Measurements from ENCODE around the gene NUP214.

The NUP214 gene

DNA sequence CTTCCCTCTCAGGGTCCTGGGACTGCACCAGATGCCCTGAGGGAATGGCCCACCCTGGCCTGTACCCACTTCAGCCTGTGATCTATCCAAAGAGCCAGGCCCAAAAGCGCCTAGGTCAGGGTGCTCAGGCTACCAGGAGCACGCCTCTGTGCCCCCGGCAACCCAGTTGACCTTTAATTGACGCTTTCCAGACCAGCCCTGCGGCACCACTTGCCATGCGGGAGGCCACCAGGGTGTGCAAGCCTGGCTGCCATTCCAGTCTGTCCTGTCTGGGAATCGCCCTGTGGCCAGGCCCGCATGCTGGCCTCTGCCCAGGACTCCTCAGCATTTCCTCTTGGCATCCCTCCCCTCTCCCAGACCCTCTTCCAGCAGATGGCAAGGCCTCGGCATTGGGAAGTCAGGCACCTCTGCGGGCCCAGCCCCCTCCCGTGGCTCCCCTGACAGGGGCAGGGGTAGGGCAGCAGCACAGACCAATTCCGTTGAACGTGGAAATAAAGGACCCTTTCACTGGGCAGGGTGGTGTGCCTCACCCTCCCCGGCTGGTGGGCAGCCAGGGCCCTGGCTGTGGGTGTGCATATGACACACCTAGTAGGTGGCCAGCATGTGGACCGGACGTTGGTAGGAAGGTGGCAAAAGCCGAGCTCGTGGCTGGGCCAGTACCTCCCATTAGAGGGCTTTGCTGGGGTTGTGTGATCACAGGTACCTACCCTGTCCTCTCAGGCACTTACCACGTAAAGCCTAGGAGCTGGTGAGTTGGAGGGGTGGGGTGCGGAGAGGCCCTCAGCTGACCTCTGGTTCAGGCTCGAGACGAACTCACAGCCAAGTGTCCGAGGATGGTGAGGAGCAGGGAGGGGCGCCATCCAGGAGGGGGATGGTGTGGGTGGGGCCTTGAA, 32.6 kb upstream of the NUP214 start:
- Histone ChIP-seq H3K9me3 (ENCODE audit: insufficient read depth, low read length) (no peaks in the 10 kb centered on the region), H3K4me3 (ENCODE audit: insufficient read length, low read depth) (no peak overlapping the region), H3K27me3 (ENCODE audit: insufficient read depth, insufficient read length) (no peaks in the 10 kb centered on the region), H3K36me3 (ENCODE audit: insufficient read depth, insufficient read length, low read length) (peaks cover 10% of the 10 kb centered on the region), H3K9ac (ENCODE audit: insufficient read length, low read depth) (no peak overlapping the region), H3K4me1 (ENCODE audit: insufficient read depth, insufficient read length) (peaks cover 28% of the 10 kb centered on the region)
- TF ChIP-seq ZNF274 (IDR thresholded peaks at IDR 0.05; ENCODE audit: low read depth, low read length) (no peak), SUZ12 (IDR thresholded peaks at IDR 0.05; ENCODE audit: extremely low read depth, insufficient read depth, insufficient read length) (no peak), YY1 (IDR thresholded peaks at IDR 0.05; ENCODE audit: insufficient read depth, insufficient read length) (no peak)
- DNase-seq (ENCODE audit: low read depth, low spot score) = no peak

DNA sequence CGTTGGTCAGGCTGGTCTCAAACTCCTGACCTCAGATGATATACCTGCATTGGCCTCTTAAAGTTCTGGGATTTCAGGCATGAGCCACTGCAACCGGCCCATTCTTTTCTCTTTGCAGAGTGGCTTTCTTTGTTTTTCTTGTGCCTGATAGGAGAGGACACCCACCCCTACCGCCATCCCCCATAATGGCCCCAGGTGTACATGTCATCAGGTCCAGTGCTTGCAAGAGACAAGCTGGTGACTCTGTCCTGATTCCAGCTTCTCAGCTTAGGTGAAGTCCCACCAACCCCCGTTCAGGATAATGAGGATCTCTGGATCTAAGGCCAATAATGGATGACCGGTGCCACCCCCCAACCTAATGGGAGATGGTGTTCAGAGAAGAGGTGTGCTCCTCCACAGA, 31.4 kb upstream of the NUP214 start:
- Histone ChIP-seq H3K9ac (ENCODE audit: insufficient read length, low read depth) (no peak overlapping the region), H3K4me1 (ENCODE audit: insufficient read depth, insufficient read length) (peaks cover 38% of the 10 kb centered on the region), H3K36me3 (ENCODE audit: insufficient read depth, insufficient read length, low read length) (peaks cover 12% of the 10 kb centered on the region), H3K27me3 (ENCODE audit: insufficient read depth, insufficient read length) (no peaks in the 10 kb centered on the region), H3K4me3 (ENCODE audit: insufficient read length, low read depth) (no peak overlapping the region), H3K9me3 (ENCODE audit: insufficient read depth, low read length) (no peaks in the 10 kb centered on the region)
- no peak for DNase-seq (ENCODE audit: low read depth, low spot score)
- TF ChIP-seq YY1 (IDR thresholded peaks at IDR 0.05; ENCODE audit: insufficient read depth, insufficient read length) (no peak), ZNF274 (IDR thresholded peaks at IDR 0.05; ENCODE audit: low read depth, low read length) (no peak), SUZ12 (IDR thresholded peaks at IDR 0.05; ENCODE audit: extremely low read depth, insufficient read depth, insufficient read length) (no peak)

DNA sequence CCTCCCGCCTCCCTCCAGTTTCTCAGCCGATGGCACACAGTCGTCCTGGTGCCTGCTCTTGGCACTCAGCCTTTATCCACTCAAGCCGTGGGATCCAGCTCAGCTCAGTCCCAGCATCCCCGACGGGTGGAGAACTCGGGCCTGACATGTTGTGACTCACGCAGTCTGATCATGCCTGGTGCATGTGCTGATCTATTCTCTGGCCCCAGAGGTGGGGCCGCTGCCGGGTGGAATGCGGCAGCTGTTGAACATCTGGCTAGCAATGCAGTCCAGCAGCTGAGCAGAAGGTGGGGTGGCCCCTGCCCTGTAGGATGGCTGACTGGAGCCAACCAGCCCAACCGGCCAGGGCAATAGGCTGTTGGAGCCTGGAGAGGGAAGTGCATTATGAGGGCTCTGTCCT, 30.8 kb upstream of the NUP214 start:
- TF ChIP-seq ZNF274 (IDR thresholded peaks at IDR 0.05; ENCODE audit: low read depth, low read length) = no peak
- TF ChIP-seq SUZ12 (IDR thresholded peaks at IDR 0.05; ENCODE audit: extremely low read depth, insufficient read depth, insufficient read length) = no peak
- Histone ChIP-seq H3K4me1 (ENCODE audit: insufficient read depth, insufficient read length) (peaks cover 43% of the 10 kb centered on the region), H3K9me3 (ENCODE audit: insufficient read depth, low read length) (no peaks in the 10 kb centered on the region), H3K27me3 (ENCODE audit: insufficient read depth, insufficient read length) (no peaks in the 10 kb centered on the region), H3K36me3 (ENCODE audit: insufficient read depth, insufficient read length, low read length) (peaks cover 17% of the 10 kb centered on the region), H3K9ac (ENCODE audit: insufficient read length, low read depth) (no peak overlapping the region), H3K4me3 (ENCODE audit: insufficient read length, low read depth) (no peak overlapping the region)
- no peak for DNase-seq (ENCODE audit: low read depth, low spot score)

DNA sequence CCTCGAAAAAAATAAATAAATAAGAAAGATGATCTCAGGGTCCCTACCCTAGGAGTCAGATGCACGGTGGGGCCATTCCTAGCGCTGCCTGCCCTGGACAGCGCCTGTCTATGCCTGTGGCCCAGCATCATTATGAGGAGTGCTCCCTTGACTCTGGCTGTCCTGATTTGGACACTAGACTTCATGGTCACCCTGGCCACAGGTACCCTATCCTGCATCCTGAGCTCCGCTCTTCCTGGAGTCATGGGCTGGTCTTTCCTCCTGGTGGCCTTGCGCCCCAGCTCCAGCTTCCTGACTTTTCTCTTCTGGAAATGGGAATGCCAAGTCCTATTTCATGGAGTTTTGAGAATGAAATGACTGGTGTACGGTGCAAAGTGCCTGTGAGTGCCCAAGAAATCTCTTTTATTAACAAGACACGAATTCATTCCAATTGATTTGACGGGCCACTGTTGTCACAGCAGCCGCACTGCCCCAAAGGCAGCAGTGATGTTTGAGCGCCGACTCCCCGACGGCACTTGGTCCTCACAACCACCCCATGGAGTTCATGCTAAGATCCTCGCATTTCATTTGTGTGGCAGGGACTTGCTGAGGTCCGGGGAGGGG, 29.6 kb upstream of the NUP214 start:
- H3K9ac ChIP-seq (ENCODE audit: insufficient read length, low read depth) = peak overlapping the region; percentile 44
- H3K9me3 ChIP-seq (ENCODE audit: insufficient read depth, low read length) = no peaks in the 10 kb centered on the region
- H3K4me1 ChIP-seq (ENCODE audit: insufficient read depth, insufficient read length) = peaks cover 50% of the 10 kb centered on the region
- no peak for TF ChIP-seq ZNF274 (IDR thresholded peaks at IDR 0.05; ENCODE audit: low read depth, low read length)
- TF ChIP-seq SUZ12 (IDR thresholded peaks at IDR 0.05; ENCODE audit: extremely low read depth, insufficient read depth, insufficient read length) = no peak
- no peak for TF ChIP-seq YY1 (IDR thresholded peaks at IDR 0.05; ENCODE audit: insufficient read depth, insufficient read length)
- DNase-seq (ENCODE audit: low read depth, low spot score) = no peak
- peaks cover 16% of the 10 kb centered on the region for H3K36me3 ChIP-seq (ENCODE audit: insufficient read depth, insufficient read length, low read length)
- H3K27me3 ChIP-seq (ENCODE audit: insufficient read depth, insufficient read length) = no peaks in the 10 kb centered on the region
- peak overlapping the region; percentile 22 for H3K4me3 ChIP-seq (ENCODE audit: insufficient read length, low read depth)

DNA sequence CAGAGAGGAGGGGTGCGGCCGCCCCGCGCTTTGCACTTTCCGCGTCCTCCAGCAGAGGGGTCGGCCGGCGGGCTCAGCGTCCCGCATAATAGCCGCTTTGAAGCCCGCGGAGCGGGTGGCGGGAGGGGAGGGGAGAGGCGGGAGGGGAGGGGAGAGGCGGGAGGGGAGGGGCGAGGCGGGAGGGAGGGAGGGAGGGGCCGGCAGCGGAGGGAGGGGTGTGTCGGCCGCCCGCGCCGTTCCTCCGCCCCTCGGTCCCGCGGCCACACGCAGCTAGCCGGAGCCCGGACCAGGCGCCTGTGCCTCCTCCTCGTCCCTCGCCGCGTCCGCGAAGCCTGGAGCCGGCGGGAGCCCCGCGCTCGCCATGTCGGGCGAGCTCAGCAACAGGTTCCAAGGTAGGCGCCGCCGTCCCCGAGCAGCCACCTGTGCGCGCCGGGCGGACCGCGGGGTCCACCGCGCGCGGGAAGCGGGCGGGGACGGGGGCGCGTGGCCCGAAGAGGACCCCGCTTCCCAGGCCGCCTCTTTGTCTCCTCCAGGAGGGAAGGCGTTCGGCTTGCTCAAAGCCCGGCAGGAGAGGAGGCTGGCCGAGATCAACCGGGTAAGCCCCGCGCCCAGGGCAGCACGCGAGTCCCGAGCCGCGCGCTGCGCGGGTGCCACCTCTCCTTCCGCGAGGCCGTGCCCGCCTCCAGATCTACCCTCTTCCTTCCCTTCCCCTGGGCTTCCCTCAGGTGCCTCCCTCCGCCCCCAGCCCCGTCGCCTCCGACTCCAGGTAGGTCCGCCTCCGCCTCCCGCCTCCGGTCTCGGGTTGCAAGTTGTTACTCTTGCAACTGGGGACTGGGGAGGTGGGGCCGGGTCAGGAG, 28.9 kb upstream of the NUP214 start, which contains the start of gene AIF1L:
AIF1L (plus strand) TSS at position 263 of the 857 bp plus-strand sequence; CDS start at position 362, 99 bp downstream.
- Histone ChIP-seq H3K9ac (ENCODE audit: insufficient read length, low read depth) (peak within 1 kb of the TSS; percentile 97), H3K4me3 (ENCODE audit: insufficient read length, low read depth) (peak within 1 kb of the TSS; percentile 89)
- DNase-seq (ENCODE audit: low read depth, low spot score) = peak; percentile 80

DNA sequence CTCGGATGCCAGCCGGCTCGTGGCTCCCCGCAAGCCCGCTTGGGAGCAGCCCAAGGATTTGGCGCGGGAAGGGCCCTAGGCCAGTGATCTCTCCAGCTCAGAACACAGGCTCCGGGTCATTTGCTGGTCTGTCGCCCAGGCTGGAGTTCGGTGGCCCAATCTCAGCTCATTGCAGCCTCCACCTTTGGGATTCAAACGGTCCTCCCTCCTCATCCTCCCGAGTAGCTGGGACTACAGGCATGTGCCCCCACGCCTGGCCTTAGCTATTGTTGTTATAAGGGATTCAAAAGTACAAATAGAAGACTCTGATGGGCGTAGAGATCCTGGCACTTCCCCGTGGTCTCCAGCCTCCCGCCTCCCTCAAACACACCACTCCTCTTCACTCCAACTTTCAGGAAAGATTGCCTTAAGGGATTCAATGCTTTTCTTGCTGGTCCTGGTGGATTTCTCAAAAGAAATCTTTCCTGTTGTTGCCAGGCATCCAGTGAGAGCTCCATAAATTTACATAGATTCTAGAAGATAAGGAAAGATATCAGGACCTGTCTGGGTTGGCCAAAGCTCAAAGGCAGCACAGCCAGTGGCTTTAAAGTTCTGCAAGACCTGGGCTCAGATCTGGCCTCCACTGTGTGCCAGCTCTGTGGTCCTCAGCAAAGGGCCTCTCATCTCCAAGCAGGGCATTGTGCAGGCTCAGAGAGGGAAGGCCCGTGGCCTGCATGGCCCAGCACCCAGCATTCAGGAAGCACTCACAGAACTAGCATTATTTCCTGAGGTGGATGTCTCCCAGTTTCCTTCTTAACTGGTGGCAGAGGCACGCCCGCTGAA, 28.0 kb upstream of the NUP214 start:
- no peak for TF ChIP-seq ZNF274 (IDR thresholded peaks at IDR 0.05; ENCODE audit: low read depth, low read length)
- TF ChIP-seq YY1 (IDR thresholded peaks at IDR 0.05; ENCODE audit: insufficient read depth, insufficient read length) = no peak
- TF ChIP-seq SUZ12 (IDR thresholded peaks at IDR 0.05; ENCODE audit: extremely low read depth, insufficient read depth, insufficient read length) = no peak
- Histone ChIP-seq H3K9me3 (ENCODE audit: insufficient read depth, low read length) (no peaks in the 10 kb centered on the region), H3K4me1 (ENCODE audit: insufficient read depth, insufficient read length) (peaks cover 46% of the 10 kb centered on the region), H3K4me3 (ENCODE audit: insufficient read length, low read depth) (peak overlapping the region; percentile 89), H3K36me3 (ENCODE audit: insufficient read depth, insufficient read length, low read length) (peaks cover 28% of the 10 kb centered on the region), H3K27me3 (ENCODE audit: insufficient read depth, insufficient read length) (no peaks in the 10 kb centered on the region), H3K9ac (ENCODE audit: insufficient read length, low read depth) (peak overlapping the region; percentile 97)
- DNase-seq (ENCODE audit: low read depth, low spot score) = no peak

More for the DNA sequence above, 28.9 kb upstream of the NUP214 start, which contains the start of gene AIF1L:
- Histone ChIP-seq H3K27me3 (ENCODE audit: insufficient read depth, insufficient read length) (no peaks in the 10 kb centered on the region), H3K4me1 (ENCODE audit: insufficient read depth, insufficient read length) (peaks cover 50% of the 10 kb centered on the region), H3K9me3 (ENCODE audit: insufficient read depth, low read length) (no peaks in the 10 kb centered on the region), H3K36me3 (ENCODE audit: insufficient read depth, insufficient read length, low read length) (peaks cover 22% of the 10 kb centered on the region)
- TF ChIP-seq ZNF274 (IDR thresholded peaks at IDR 0.05; ENCODE audit: low read depth, low read length) (no peak), SUZ12 (IDR thresholded peaks at IDR 0.05; ENCODE audit: extremely low read depth, insufficient read depth, insufficient read length) (no peak), YY1 (IDR thresholded peaks at IDR 0.05; ENCODE audit: insufficient read depth, insufficient read length) (no peak)
